ENCODE measurements around the gene NLRP9.
A peak's percentile ranks its signal among the peaks of the same experiment; 100 is the strongest.

The NLRP9 gene

DNA sequence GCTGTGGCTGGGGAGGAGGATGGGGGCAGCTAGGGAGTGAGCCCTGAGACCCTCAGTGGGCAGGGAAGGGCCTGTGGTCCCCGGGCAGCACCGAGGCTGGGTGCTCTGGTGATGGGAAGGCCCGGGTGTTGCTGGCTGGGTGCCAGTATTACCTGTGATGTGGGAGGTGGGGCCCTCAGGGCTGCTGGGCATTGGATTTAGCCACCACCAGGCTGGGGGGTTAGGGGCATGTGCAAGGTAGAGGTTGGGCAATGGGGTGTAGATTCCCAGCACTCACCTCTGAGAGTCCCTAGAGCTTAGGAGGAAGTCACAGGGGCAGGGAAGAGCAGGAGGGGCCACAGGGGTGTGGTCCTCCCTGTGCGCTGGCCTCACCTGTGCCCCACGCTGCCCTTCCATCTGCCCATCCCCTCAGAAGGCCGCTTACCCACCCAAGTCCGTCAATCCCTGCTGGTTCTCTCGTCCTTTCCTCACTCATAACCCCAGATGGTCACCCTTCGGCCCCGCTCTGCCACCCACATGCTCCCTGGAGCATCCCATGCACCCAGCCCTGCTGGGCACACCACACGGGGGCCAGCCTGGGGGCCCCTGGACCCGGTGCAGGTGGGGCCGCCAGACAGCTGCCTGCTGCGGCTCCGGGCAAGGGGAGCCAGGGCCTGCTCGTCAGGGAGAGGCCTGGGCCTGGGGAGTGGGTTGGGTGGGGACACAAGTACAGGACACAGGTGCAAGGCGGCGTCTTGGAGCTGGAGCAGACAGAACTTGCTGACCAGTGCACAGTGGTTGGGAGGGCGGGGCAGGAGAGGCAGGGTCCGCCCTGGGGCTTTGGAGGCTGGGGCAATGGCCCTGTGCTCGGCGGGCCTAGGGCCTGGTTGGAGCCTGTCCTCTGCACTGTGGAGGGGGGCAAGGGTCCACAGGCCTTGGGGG, 50.7 kb downstream of the NLRP9 start:
- DNase-seq: no peak

DNA sequence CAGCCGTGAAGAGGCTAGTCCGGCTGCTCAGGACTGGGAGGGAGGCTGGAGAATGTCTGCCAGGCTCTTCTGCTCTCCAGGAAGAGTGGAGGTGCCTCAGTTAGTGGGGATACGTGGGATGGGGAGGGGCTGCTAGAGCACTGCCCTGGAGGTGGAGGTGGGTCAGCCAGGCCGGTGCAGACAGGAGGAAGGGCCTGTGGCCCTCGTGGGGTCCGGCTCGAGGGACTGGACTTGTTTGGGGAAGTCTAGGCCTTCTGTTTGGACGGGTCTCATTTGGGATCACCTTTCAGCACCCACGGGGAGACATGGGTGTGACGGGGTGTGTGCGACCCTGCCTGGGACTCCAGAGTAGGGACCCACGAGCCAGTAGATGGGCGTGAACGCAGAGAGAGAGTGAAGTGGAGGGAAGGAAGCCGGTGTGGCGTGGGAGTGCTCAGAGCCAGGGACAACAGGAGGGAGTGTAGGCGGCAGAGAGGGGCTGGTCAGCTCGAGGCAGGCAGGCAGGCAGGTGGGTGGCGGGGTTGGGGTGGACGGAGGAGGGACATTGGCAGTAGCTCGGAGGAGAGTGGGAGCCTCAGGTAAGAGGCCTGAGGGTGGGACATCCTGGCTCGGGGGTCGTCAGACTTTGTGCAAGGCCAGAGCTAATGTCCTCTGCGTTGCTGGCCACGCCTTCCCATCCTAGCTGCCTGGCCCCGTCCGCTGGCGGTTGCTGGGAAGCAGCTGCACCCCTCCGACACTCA, 51.7 kb downstream of the NLRP9 start:
- no peak for DNase-seq

DNA sequence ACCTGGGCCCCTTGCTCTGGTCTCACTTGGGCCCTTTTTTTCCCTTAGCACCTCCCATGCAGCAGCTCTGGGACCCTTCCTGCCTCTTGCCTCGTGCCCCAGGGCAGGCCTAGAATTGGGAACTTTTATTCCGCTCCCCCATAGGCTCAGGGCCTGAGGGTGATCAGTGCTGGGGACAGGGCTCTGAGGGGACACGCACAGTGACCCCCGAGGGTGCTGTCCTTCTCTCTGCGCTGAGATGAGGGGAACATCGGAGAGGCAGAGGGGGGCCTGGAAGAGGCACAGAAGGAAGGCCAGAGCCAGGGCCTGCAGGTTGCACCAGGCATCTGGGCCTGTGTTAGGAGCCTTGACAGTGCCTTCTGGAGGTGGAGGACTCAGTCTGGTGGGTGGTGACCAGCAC, 52.4 kb downstream of the NLRP9 start:
- no peak for DNase-seq

DNA sequence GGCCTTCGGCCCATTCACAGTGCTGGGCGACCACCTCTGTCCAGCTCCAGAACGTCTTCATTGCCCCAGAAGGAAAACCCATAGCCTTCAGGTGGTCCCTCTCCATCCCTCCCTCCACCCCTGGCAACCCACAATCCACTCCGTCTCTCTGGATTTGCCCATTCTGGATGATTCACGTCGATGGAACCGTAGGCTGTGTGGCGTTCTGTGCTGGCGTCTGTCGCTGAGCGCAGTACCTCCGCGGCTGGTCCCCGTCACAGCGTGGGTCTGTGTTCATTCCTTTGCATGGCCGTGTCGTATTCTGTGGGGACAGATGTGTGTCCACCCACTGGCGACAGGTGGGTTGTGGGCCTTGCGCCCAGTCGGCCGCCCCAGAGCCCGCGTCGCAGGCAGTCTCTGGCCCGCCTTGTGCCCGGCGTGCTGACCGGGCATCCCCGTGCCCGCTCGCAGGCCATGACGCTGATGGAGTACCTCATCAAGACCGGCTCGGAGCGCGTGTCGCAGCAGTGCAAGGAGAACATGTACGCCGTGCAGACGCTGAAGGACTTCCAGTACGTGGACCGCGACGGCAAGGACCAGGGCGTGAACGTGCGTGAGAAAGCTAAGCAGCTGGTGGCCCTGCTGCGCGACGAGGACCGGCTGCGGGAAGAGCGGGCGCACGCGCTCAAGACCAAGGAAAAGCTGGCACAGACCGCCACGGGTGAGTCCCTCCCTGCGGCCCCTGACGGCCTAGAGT, 53.1 kb downstream of the NLRP9 start:
- no peak for DNase-seq

DNA sequence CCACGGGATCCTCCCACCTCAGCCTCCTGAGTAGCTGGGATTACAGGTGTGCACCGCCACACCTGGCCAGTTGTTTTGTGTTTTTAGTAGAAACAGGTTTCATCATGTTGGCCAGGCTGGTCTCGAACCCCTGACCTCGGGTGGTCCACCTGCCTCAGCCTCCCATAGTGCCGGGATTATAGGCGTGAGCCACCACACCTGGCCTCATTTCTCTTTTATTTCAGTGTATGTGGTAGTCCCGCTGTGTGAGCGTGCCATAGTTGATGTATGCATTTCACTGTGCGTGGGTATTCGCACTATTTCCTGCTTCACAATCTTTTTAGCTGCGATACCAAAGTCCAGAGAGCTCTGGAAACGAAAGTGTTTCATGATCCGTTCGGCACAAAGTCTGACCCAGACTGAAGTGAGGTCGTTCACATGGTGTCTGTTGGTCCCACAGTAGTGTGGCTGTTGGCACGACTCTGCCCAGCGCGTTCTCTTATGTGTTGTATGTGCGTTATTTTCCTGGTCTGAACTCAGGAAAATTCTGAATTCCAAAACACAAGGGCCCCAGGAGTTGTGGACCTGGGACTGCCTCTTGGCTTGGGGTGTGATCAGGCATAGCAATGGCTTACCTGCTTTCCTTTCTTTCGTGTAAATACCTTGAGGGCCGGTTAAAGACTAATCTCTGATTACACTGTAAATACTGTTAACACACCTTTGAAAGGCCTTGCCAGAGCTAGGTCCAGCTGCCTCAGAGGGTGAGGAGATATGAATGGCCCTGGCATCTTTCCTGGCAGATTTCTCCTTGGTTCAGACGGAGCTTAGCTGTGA, 54.5 kb downstream of the NLRP9 start:
- no peak for DNase-seq

DNA sequence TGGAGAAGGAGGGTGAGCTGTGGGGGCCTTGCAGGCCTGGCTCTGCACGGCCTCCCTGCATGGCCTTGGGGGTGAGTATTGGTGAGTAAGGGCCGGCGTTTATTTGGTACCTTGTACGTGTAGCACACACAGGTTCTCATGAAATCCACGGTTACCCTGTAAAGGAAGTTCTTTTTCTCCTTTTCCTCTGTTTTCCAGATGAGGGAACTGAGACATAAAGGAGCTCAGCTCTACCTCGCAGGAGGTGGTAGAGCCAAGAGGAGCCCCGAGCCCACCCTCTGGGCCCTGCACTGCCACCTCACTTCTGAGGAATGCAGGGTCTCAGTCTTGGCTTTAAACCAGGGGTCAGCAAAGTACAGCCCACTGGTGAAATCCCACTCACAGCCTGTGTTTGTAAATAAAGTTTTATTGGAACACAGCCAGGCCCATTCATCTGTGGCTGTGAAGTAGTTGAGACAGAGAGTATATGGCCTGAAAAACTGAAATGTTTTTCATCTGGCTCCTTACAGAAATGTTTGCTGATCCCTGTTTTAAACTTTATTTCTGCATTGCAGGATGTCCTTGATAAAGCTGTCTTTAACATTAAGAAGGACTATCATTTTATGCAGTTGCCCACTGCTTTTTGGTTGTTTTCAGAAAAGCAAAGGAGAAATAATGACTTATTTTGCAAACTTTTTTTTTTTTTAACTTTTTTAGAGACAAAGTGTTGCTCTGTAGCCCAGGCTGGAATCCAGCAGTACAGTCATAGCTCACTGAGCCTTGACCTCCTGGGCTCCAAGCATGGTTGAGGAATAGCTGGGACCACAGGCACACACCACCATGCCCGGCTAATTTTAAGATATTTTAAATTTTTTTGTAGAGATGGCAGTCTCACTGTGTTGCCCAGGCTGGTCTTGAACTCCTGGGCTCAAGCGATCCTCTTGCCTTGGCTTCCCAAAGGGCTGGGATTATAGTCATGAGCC, 56.8 kb downstream of the NLRP9 start:
- no peak for DNase-seq

DNA sequence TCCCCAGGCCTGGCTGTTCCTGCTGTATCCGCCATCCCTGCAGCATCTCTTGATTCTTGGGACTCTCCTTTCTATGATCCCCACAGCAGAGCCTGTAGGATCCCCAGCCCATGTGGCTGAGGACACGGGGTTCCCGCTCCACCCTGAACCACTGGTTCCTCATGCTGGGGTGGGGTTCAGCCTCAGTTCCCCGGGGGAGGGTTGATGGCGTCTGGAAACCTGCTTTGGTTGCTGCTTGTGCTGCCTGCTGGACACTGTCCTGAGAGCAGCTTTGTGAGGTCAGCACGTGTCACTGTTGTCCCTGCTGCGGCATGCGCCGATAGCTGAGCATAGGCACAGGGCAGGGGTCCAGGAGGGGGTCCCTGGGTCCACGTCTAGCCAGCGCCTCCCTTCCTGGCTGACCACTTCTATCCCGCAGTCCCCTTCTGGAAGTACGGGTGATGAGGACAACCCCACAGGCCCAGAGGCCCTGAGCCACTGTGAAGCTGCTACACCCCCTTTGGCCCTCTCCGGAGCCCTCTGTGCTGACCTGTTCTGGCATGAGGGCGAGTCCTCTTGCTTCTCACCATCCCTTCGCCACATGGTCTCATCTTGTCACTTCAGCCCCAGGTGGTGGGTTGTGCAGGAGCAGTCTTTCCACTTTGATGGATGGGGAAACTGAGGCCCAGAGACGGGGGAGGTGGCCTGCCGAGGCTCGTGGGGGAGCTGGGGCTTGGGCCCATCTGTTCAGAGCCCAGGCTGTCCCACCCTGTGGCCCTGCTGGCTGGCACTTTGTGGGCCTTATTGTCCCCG, 57.7 kb downstream of the NLRP9 start:
- DNase-seq: no peak

DNA sequence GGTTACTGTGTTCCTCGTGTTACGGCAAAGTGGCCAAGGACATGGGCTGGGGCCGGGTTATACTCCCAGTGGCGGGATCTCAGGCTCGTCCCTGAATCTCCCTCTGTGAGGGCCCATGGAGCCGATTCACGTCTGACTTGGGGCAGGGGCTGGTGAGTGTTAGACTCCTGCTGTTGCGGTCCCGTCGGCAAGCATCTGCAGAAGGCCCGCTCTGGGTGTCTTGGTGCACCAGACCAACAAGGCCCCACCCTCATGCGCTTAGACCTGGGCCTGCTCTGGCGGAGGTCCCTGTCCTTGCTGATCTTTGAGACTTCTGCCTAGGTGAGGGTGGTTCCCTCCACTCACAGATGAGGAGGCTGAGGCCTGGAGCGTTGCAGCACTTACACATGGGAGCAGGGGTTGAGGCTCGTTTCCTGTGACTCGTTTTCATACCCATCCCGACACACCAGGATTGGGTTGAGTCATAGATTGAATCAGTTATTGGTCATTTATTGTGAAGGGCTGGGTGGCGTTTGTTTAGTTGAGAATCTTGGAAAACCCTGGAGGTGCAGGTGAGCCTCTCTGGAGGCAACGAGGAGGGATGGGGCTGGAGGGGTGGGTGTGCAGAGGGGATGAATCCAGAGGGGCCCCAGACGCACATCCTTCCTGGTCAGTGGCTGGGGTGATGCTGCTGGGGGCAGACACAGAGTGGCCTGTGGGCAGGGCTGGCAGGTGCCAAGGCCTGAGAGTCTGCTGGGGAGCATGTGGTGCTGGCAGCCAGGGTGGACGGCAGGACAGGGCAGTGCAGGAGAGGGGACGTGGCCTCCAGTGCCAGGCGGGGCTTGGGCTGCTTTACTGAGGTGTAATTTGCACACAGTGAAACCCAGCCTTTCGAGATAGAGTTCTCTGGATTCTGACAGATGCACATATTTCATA, 58.6 kb downstream of the NLRP9 start:
- DNase-seq: no peak

DNA sequence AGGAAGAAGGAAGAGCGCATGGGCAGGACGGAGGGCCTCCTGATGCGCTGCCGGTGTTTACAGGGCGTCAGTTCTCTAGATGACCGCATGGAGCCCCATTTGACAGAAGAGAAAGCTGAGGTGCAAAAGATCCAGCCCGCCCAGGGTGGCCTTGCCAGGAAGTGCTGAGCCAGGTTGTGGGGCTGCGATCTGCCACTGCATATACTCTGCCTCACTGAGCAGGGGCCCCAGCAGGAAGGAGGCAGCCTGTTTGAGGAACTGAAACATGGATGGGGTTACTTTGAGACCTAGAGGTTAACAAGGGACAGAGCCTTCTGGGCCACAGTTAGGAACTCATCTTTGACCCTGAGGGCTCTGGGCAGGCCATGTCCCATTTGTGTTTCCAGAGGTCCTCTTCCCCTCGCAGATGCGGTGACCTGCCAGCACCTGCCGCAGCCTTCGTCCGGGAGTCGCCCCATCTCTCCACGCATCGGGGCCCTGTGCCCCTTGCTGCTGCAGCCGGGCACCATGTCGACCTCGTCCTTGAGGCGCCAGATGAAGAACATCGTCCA, 60.0 kb downstream of the NLRP9 start:
- no peak for DNase-seq

DNA sequence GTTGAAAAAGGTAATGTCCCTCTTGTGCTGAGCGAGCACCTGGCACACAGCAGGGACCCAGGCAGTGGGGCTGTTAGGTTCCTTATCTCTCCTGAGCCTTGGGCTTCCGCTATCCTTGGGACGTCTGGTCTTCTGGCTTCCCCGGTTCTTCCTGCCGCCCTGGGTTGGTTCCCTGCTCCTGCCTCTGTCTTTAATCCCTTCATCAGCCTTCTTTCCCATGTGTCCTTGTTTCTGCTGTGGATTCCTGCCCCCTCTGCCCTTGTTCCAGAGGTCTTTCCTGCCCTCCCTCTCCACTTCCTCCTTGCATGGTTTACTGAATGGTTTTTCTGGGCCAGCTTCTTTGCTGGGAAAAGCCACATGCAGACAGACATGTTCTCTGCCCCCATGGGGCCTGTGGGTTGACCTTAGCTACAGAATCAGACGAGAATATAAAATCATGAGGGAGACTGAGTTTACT, 60.6 kb downstream of the NLRP9 start:
- no peak for DNase-seq

DNA sequence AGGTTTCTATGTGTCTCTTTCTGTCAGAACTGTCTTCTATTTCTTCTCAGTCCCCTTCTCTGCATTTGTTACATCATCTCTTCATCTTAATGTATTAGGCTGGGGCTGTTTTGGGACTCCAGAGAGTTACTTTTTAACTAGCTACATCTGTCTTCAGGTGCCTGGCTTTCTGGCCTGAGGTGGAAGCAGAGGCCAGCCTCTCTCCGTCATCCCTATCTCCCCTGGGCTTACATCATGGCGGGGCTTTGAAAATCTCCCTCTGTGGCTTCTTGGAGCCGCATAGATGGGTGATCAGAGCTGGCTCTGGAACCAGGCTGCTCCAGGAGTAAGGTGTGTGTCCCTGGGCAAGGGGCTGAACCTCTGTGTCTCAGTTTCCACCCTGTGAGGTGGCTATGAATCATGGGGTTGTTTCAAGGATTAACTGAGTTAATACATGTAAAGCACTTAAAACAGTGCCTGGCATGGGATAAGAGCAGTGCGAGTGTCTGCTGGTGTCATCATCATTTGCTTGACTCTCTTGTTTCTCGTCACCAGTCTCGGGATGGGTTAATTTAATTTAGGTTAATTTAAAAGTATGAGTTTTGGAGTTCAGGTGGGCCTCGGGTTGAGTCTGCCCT, 61.2 kb downstream of the NLRP9 start:
- DNase-seq: no peak

DNA sequence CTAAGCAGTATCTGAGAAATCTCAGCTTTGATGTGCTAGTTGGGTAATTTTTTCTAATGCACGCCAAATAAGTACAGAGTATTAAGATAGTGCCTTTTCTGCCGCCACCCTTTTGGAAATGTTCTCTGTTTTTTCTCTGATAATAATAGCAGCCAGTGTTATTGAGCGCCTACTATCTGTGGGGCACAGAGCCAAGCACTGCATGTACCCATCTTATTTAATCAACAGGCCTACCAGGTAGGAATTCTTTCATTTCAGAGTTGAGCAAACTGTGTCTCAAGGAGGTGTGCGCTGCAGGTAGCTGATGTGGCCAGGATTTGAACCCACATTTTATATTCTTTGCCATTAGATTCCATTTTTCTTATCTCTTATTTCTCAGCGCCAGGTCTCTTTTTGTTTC, 61.8 kb downstream of the NLRP9 start:
- no peak for DNase-seq

DNA sequence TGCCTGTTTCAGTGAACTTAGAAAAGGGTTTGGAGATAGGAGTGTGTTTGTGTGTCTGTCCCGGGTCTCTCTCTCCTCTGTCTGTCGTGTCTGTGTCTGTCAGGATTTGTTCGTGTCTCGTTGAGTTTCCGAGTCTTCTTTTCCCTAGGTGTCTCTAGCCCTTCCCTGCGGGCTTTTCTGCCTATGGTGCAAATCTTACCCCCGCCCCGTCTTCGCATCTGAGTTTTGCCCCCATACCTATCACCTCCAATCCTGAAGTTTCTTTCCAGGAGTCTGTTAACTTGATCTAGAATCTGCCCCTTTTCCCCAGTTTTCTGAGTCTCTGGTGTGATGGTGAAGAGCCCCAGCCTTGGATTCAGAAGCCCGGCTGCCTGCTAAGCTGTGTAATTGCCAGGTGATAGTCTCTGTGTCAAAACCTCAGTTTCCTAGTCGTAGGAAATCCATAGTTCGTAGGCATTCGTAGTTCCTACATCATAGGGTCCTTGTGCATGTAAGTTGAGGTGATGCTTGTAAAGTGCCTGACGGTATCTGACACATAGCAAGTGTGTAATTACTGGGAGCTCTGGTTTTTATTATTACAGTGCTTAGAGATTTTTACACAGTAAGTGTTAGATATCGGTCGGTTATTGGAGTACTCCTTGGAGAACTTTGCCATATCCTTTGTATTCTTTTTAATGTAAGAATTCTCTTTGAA, 62.4 kb downstream of the NLRP9 start:
- DNase-seq: no peak

DNA sequence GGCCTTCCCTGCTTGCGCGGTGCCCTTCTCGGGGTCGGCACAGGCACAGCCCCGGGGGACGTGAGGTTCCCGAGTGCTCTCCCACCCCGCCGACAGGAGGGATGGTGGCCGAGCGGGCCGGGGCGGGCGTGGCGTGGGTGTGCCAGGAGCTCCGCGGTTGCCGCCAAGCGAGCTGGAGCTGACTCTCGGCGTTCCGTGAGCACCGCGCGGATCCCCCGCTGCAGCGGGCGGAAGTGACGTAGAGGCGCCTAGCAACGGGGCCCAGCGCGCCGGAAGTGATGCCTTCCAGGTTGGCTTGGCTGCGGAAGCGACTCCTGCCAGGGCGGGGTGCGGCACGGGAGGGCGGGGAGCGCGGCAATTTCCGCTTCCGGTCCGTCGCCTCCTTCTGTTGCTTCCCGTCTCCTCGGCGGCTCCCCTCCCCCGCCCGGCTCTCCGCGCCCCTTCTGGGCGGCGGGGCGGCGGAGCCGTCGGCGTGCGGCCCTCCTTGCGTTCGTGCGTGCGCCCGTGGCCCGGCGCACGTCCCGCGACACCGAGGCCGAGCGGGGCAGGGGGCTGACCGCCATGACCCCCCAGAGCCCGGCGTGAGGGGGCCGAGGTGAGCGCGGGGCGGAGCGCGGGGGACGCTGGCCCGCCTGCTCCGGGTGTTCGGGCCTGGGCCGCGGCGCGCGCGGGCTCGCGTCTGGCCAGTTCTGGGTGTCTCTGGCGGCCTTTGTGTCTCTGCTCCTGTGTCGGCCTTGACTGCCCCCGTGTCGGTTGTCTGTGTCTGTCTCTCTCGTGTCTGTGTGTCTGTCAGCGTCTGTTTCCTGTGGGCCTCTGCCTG, 63.2 kb downstream of the NLRP9 start, which contains the start of gene EPN1:
TSS of gene EPN1 (plus strand) at position 386 of the 820 bp plus-strand sequence. CDS start 3,402 bp downstream, outside the sequence.
- peak; percentile 97 for DNase-seq

DNA sequence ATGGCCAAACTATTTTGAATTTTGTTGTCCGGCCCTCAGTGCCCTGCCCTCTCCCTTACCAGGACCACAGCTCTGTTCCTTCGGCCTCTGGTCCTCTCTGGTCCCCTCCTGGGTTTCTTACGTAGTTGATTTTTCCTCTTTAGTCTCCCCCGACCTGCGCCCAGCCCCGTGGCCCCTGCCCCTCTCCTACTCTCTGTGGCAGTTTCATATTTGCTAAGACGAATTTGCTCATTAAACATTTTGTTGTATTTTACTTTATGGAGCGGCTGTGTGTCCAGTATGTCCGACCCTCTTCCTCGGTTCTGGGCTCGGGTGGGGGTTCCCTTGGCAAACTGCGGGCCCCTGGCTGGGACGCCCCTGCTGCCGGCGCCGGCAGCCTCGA, 63.8 kb downstream of the NLRP9 start:
- no peak for DNase-seq

DNA sequence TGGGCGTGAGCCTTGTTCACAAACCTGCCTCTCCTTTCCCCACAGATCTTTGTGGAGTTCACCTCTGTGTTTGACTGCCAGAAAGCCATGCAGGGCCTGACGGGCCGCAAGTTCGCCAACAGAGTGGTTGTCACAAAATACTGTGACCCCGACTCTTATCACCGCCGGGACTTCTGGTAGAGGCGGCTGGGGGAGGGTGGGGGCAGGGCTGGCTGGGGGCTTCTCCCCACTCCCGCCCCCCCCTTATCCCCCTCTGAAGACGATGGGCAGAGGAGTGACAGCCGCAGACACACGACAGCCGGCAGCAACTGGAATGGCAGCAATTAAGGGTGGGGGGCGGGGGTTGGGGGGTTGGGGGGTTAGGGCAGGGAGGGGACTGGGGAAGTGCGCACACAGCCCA, 64.3 kb downstream of the NLRP9 start:
- no peak for DNase-seq

DNA sequence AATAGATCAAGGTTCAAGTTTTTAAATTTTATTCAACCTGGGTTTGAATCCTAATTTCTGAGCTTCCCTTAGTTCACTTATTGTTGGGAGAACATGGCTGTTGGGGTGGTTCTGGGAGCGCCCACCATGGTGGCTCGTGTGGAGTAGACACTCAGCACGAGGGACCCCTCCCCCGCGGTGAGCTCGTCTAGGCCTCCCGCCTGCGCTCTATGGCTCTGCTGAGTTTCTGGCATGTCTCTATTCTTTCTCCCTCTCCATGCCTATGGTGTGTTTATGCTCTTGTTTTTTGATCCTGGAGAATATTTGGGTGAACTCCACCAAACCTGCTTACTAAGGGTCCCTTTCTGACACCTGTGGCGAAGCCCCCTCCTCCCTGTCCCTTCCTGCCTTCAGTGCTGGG, 64.7 kb downstream of the NLRP9 start:
- DNase-seq: no peak

All from T-helper 9 cell (primary cell).